Stimulated activated CD4-positive, alpha-beta T cell treated with anti-CD3 and anti-CD28 coated beads, TNF-alpha, amount 100 ng/mL, for 1 hour (primary cell): ENCODE measurements around the gene AFF3.

Source experiments
- DNase-seq, 3 donors: peaks; one replicate each; pipeline ENCODE4 v3.0.0-alpha.2; 2020; ENCODE audit warnings: low read depth in 3 of 3, low spot score in 1 of 3

Gene AFF3

DNA sequence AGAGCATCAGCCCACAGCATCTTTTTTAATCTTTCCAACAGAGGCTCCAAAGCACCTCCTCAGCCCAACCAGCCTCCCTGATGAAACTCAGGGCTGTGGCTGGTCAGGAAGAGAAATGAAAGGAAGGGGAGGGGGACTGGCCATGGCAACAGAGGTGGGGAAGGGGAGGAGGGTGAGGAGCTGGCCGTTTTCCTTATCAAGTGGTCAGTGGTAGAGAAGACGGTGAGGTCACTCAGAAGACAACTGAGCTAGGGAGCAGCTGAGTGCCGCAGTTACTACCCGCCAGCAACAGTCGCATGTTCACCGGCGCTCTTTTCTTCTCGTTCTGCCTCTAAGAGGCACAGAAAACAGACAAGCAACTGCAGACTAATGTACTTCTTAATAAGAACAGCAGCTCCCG, 97.4 kb downstream of the AFF3 start:
- DNase-seq = no peak

DNA sequence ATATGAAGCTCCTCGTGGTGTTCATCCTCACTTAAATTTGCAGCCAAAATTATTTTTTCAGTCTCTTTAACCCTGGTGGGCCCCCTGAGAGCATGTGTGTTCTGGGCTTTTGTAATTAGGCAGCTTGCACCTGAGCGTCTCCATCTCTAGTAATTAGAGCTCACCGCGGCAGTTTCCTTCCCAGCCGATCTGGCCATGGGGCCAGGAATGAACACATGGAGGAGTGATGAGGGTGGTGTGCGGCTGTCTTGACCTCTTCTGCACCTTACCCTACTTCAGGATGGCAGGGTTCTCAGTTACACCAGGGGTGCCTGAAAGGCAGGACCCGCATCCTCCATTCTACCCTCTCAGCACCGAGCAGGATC, 98.5 kb downstream of the AFF3 start:
- no peak for DNase-seq

GRCh38 chr2:100043081-100043890, 99.1 kb downstream of the AFF3 start:
- DNase-seq = no peak

- no peak for DNase-seq
These were observed 99.8 kb downstream of the AFF3 start for GRCh38 chr2:100042562-100042961.

DNA sequence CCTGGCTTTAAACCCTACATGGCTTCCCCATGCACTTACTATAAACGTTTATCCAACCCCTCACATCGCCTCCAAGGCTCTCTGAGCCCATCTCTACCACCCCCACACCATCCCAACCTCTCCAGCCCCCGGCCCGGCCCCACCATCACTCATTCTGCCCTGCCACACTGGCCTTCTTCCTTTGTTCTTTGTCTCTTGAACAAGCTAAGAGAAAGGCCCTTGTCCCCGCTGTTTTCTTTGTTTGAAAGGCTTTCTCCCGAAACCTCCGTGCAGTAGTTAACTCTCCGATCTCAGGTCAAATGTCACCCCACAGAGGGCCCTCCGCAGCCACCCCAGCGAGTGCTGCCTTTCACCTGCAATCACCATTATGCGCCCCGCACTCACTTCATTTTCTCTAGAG, 100.4 kb downstream of the AFF3 start:
- no peak for DNase-seq

DNA sequence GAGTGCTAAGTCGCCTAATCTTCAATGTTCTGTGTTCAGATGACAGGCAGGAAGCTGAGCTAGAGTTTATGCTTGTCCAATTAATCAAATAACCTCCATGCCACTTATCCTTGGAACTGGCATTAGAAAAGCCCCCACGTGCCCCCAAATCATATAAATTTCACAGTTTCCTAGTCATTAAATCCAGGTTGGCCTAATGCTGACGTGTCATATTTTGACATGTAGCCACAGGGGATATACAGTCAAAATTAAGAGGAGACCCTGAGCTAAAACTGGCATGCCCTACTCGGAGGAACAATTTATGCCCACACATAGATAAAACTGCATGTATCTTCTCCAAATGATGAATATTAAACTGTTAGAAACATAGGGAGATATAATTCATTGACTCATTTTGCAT, 101.0 kb downstream of the AFF3 start:
- no peak for DNase-seq

GRCh38 chr2:100040906-100041305, 101.5 kb downstream of the AFF3 start:
- no peak for DNase-seq

GRCh38 chr2:100039291-100039980, 103.0 kb downstream of the AFF3 start:
- DNase-seq = no peak

GRCh38 chr2:100038011-100038410, 104.4 kb downstream of the AFF3 start:
- no peak for DNase-seq

DNA sequence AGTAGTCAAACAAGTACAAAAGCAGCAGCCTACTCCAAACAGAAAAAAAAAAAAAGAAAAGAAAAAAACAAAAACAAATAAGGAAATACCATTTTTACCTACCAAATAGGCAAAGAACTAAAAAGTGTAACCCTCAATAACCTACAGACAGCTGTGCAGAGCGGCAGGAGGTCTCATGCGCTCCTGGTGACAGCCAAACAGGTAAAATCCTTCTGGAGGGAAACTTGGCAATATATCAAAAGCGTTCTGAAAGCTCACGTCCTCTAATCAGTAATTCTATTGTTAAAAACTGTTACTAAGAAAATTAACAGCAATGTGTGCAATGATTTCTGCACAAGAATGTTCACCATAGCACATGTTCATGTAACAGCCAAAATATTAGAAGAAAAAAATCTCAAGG, 105.6 kb downstream of the AFF3 start:
- DNase-seq = no peak

DNA sequence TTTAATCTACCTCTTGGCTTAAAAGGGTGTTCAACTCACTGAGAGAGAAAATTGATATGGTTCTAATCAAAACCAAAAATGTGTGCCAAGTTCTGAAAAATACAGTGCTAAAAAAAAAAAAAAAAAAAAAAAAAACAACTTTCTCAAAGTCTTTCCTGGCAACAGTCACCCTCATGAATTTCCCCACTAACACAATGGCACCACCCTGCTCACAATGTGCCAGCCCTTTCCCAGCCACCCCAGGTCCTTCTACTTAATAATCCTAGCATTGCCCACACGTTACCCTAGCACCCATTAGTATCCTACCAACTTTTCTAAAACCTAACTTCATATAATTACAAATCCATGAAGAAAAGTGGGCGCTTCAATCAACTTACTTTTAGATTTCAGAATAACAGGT, 106.4 kb downstream of the AFF3 start:
- no peak for DNase-seq

GRCh38 chr2:100034431-100034830, 108.0 kb downstream of the AFF3 start:
- DNase-seq = no peak

DNA sequence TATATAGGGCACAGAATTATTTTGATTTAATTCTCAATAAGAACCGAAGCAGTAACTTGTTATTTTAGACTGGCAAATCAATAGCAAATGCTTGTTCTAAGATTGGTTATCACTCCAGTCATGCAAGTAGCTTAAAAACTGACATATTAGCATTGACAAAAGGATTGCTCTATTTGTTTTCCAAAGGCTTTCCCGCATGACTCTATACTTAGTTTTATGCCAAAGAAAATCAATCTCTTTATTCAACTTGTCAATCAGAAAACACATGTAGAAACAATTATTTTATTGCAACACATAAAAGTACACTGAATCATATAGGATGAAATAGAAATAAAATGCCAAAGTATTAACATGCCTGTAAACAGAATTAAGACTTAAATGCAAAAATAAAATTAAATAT, 108.4 kb downstream of the AFF3 start:
- DNase-seq = no peak

DNA sequence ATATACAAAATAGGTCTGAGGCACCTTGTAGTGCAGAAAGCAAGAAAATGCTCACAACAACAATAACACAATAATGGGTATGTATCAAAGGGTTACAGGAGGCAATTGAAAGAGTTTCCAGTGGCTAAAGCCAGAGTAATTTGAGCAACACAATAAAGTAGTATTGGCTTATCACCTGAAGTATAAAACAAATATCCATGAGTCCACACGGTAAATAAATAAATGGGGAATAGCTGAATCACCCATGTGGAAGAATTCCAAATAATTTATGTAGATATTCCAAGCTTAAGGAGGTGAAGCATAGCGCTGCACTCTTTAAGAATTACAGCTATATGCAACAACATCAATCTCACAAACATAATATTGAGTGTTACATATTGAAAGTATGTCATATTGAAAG, 110.8 kb downstream of the AFF3 start:
- DNase-seq = no peak

DNA sequence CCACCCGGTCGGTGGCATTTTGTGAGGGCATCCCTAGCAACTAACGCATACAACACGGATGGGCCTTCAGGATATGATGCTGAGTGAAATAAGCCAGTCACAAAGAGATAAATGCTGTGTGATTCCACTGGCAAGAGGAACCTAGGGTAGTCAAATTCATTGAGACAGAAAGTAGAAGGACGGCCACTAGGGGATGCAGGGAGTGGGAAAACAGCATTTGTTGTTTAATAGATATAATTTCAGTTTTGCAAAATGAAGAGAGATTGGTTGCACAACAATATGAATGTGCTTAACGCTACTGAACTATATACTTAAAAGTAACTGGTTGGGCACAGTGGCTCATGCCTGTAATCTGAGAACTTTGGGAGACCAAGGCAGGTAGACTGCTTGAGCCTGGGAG, 112.9 kb downstream of the AFF3 start:
- no peak for DNase-seq

- no peak for DNase-seq
These were observed 120.5 kb downstream of the AFF3 start for GRCh38 chr2:100021791-100022340.

DNA sequence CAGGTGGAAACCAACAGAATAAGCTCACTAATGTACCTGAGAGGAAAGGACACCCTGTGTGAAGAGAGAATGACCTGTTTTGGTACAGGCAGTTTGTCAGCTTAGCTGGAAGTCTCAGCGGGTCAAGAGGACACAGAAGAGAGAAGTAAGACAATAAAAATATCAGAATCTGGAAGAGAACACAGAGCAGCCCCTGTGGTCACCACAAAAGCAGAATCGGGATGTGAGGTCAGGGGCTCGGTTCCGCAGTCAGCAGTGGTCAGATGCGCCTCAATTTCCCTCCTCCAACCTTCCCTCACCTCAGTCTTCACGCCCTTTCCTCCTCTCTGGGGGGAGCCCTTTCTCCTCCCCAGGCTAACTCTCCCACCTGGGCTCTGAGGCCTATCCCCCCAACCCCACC, 122.9 kb downstream of the AFF3 start:
- no peak for DNase-seq

DNA sequence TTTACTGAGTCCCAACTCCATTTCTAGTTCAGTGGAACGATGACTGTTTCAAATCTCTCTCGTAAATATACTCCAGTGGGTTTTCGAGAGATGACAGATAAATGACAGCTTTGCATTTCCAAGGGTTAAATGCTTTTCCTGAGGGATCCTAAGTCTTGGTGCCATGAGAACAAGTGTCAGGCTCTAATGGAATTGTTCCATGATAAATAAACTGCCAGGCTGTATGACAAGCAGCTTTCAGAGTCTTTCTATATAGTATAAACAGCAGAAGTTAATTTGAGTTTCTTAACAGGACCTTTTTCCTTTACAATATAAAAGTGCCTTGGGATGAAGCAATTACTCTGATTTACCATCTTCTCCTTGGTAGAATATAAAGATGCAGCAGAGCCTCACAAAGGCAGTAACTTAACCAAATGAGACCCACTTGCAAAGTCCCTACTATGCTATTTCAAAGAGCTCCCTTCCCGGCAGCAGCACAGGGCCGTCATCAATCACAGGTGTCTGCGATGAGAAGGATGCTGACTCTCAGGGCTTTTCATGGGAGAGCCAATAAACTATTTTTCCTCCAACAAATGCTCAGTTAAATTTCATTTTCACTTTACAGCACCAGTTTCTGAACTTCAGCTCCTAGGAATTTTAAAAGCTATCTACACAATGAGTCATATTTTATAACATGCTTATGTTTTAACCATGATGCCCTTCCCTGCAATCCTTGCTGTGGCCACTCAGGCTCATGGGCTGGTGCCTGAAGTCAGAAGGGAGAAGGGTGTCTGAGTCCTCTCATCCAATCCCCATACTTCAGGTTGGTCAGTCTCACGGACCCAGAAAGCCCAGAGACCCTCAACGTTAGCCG, 123.8 kb downstream of the AFF3 start:
- no peak for DNase-seq

DNA sequence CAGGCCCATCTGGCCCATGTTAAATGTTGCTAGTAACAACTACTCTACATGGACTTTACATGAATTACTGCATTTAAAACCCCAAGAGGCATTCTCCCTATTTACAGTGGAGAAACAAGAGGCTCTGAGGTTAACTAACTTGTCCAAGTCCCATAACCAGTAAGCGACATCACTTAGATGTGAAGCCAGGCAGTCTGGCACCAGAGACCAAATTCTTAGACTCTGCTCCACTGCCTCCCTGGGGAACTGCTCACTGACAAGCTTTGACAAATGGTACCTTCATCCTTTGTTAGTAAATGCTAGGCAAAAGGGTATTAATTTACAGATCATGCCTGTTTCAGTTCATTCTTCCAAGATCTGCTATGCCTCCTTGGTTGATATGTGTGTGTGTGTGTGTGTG, 124.8 kb downstream of the AFF3 start:
- no peak for DNase-seq

GRCh38 chr2:100016756-100017155, 125.6 kb downstream of the AFF3 start:
- no peak for DNase-seq

GRCh38 chr2:100015849-100016248, 126.5 kb downstream of the AFF3 start:
- no peak for DNase-seq
